Measurements from ENCODE around the gene PLXNA2.

DNA sequence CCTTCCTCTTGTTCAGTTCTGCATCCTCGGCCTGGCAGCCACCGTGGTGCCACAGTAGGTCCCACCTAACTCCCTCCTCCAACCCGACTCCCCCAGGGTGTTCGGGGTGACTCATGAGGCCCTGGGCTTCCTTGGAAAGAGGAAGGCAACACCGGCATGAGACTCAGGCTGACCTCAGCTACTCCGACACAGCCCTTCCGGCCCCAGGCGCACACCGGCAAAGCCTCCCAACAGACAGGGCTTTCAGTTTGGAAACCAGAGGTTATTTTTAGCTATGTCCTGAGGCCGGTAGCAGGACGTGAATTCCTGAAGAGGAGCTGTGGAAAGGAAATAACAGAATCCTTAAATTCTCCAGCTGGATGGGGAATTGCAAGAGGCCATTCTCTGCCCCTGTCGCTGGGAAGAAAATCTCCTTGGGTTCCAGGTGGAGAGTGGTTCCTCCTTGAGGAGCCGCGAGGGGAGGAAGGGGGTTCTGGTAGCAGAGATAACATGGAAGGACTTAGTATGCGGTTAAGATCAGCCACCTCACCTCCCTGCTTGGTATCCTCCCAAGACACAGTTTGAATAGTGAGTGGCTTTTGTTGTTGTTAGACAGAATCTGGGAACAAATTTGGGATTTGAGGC, 24.4 kb downstream of the PLXNA2 start:
- no peak for TF ChIP-seq EZH2 (IDR thresholded peaks at IDR 0.05; ENCODE audit: insufficient read depth, poor library complexity, severe bottlenecking)
- TF ChIP-seq EZH2phosphoT487 (IDR thresholded peaks at IDR 0.05; ENCODE audit: insufficient read depth, low read depth) = no peak
